ENCODE results near the gene KCTD15.

DNA sequence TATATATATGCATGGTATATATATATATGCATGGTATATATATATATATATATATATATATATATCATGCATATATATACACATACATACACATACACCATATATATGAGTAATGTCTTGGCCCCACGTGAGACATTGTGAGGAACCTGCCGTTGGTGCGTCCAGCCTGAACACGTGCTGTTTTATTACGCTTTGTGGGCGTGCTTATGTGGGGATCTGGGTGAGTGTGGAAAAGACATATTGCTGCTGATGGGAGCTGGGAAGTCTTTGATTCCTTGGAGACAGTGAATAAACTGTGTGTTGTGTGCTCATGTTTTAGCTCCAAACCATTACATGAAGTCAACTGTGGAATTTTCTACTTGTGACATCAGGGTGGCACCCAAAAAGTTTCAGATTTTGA lies 28.9 kb downstream of the KCTD15 start:
- TF ChIP-seq, protein P1, sequence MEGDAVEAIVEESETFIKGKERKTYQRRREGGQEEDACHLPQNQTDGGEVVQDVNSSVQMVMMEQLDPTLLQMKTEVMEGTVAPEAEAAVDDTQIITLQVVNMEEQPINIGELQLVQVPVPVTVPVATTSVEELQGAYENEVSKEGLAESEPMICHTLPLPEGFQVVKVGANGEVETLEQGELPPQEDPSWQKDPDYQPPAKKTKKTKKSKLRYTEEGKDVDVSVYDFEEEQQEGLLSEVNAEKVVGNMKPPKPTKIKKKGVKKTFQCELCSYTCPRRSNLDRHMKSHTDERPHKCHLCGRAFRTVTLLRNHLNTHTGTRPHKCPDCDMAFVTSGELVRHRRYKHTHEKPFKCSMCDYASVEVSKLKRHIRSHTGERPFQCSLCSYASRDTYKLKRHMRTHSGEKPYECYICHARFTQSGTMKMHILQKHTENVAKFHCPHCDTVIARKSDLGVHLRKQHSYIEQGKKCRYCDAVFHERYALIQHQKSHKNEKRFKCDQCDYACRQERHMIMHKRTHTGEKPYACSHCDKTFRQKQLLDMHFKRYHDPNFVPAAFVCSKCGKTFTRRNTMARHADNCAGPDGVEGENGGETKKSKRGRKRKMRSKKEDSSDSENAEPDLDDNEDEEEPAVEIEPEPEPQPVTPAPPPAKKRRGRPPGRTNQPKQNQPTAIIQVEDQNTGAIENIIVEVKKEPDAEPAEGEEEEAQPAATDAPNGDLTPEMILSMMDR (IDR thresholded peaks at IDR 0.05): no peak
- TF ChIP-seq ZFX (IDR thresholded peaks at IDR 0.05; ENCODE audit: borderline replicate concordance): no peak
